ELR (cell line): ENCODE results near the gene TBXT.
"Not testable (repeated sequence)": the region's sequence is repeated elsewhere in the genome, so short reads cannot be mapped to it uniquely, and the experiment has no call there.

ENCODE experiments used
- DNase-seq: peaks from one replicate; pipeline ENCODE4 v3.0.0-alpha.2; 2015; ENCODE audit warnings: low read depth

Gene TBXT

GRCh38 chr6:166167801-166168615 lies at the start of gene TBXT:
TBXT (minus strand) TSS chr6:166167851; CDS start chr6:166167591, 260 bp downstream.
- no peak for DNase-seq

- no peak for DNase-seq
Observed at GRCh38 chr6:166207284-166207561, 39.6 kb upstream of the TBXT start.

GRCh38 chr6:166206510-166207283 lies 39.0 kb upstream of the TBXT start:
- DNase-seq: no peak

- no peak for DNase-seq
Observed at GRCh38 chr6:166206066-166206465, 38.4 kb upstream of the TBXT start.

- no peak for DNase-seq
Observed at GRCh38 chr6:166204852-166205650, 37.4 kb upstream of the TBXT start.

- DNase-seq: no peak
Observed at GRCh38 chr6:166203641-166204222, 36.1 kb upstream of the TBXT start.

- no peak for DNase-seq
Observed at GRCh38 chr6:166203003-166203640, 35.5 kb upstream of the TBXT start.

GRCh38 chr6:166202321-166202733 lies 34.7 kb upstream of the TBXT start:
- DNase-seq: no peak

GRCh38 chr6:166201878-166202277 lies 34.2 kb upstream of the TBXT start:
- DNase-seq: no peak

- DNase-seq: no peak
Observed at GRCh38 chr6:166197361-166197760, 29.7 kb upstream of the TBXT start.

- DNase-seq: no peak
Observed at GRCh38 chr6:166195860-166196238, 28.2 kb upstream of the TBXT start.

- DNase-seq: no peak
Observed at GRCh38 chr6:166194914-166195859, 27.5 kb upstream of the TBXT start.

- no peak for DNase-seq
Observed at GRCh38 chr6:166192557-166192956, 24.9 kb upstream of the TBXT start.

GRCh38 chr6:166192136-166192535 lies 24.5 kb upstream of the TBXT start:
- no peak for DNase-seq

GRCh38 chr6:166179704-166180103 lies 12.1 kb upstream of the TBXT start:
- DNase-seq: no peak

- no peak for DNase-seq
Observed at GRCh38 chr6:166176106-166176505, 8.5 kb upstream of the TBXT start.

- not testable (repeated sequence) for DNase-seq
Observed at GRCh38 chr6:166175093-166175492, 7.4 kb upstream of the TBXT start.

- no peak for DNase-seq
Observed at GRCh38 chr6:166174031-166174430, 6.4 kb upstream of the TBXT start.

- DNase-seq: no peak
Observed at GRCh38 chr6:166173281-166173951, 5.8 kb upstream of the TBXT start.

GRCh38 chr6:166172546-166172945 lies 4.9 kb upstream of the TBXT start:
- DNase-seq: no peak
